ENCODE results near the gene RAB30.

DNA sequence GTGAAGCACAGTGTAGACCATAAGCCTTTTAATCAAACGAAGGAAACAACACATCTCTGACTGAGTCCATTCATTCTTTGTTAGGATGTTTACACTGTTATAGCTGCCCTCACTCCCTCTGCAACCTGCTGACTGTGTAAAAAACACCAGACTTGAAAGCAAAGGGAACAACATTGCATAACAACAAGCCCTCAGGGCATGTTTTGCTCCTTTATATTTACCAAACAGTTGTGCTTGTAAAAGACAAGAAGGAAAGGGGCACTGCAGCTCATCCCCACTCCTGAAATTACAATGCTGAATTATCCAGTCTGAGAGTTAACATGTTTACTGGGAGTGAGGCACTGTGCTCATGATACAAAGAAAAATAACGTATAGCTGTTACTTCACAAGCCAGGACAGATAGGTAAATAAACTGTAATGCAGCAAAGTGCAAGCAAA, 46.4 kb downstream of the RAB30 start:
- TF ChIP-seq, protein P1, sequence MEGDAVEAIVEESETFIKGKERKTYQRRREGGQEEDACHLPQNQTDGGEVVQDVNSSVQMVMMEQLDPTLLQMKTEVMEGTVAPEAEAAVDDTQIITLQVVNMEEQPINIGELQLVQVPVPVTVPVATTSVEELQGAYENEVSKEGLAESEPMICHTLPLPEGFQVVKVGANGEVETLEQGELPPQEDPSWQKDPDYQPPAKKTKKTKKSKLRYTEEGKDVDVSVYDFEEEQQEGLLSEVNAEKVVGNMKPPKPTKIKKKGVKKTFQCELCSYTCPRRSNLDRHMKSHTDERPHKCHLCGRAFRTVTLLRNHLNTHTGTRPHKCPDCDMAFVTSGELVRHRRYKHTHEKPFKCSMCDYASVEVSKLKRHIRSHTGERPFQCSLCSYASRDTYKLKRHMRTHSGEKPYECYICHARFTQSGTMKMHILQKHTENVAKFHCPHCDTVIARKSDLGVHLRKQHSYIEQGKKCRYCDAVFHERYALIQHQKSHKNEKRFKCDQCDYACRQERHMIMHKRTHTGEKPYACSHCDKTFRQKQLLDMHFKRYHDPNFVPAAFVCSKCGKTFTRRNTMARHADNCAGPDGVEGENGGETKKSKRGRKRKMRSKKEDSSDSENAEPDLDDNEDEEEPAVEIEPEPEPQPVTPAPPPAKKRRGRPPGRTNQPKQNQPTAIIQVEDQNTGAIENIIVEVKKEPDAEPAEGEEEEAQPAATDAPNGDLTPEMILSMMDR (conservative IDR thresholded peaks at IDR 0.05), result no peak
- no peak for TF ChIP-seq ZFX (IDR thresholded peaks at IDR 0.05)

All from C4-2B (cell line).